SK-N-SH treated with all-trans-retinoic acid at 6 μM for 48 hours (cell line): Measurements from ENCODE around the gene SUDS3.

ENCODE experiments used
- ATAC-seq: fragments of 200-7000 bp; cut with Tn5 transposase; 3 replicates; pipeline ENCODE4 v1.9.1; 2020; ENCODE audit warnings: mild to moderate bottlenecking, moderate library complexity
- ARNTL ChIP-seq: fragments of 450-650 bp; formaldehyde crosslinking; IDR thresholded peaks from 2 replicates; pipeline ENCODE4 v1.5.0; 2020; ENCODE audit warnings: low read depth, mild to moderate bottlenecking, moderate library complexity, borderline replicate concordance
- ESRRG ChIP-seq: fragments of 250-450 bp; sonication (Bioruptor Pico); IDR thresholded peaks from 2 replicates; pipeline ENCODE4 v1.6.1; 2021; ENCODE audit warnings: mild to moderate bottlenecking
- GLIS3 ChIP-seq: fragments of 250-450 bp; sonication (Bioruptor Pico); IDR thresholded peaks from 2 replicates; pipeline ENCODE4 v1.5.0; 2020; ENCODE audit warnings: mild to moderate bottlenecking, moderate library complexity
- ISL1 ChIP-seq: fragments of 250-450 bp; sonication (Bioruptor Pico); IDR thresholded peaks from 2 replicates; pipeline ENCODE4 v2.1.2; 2022; ENCODE audit warnings: mild to moderate bottlenecking, moderate library complexity
- OSR1 ChIP-seq: fragments of 250-450 bp; sonication (Bioruptor Pico); IDR thresholded peaks from 2 replicates; pipeline ENCODE4 v1.8.0; 2022; ENCODE audit warnings: moderate library complexity, mild to moderate bottlenecking, inconsistent platforms
- PATZ1 ChIP-seq: fragments of 250-450 bp; sonication (Bioruptor Pico); IDR thresholded peaks from 2 replicates; pipeline ENCODE4 v1.8.0; 2020; ENCODE audit warnings: mild to moderate bottlenecking, moderate library complexity, borderline replicate concordance
- PPARA ChIP-seq: fragments of 250-450 bp; sonication (Bioruptor Pico); IDR thresholded peaks from 2 replicates; pipeline ENCODE4 v1.5.0; 2020; ENCODE audit warnings: mild to moderate bottlenecking, borderline replicate concordance
- RARB ChIP-seq: fragments of 250-450 bp; sonication (Bioruptor Pico); IDR thresholded peaks from 2 replicates; pipeline ENCODE4 v1.8.0; 2021; ENCODE audit warnings: mild to moderate bottlenecking, moderate library complexity
- SNAI2 ChIP-seq: fragments of 250-450 bp; sonication (Bioruptor Pico); IDR thresholded peaks from 2 replicates; pipeline ENCODE4 v1.5.0; 2020; ENCODE audit warnings: mild to moderate bottlenecking, moderate library complexity
- TCF4 ChIP-seq: fragments of 250-450 bp; sonication (Bioruptor Pico); IDR thresholded peaks from 2 replicates; pipeline ENCODE4 v1.8.0; 2021; ENCODE audit warnings: mild to moderate bottlenecking, moderate library complexity, borderline replicate concordance
- TOX ChIP-seq: fragments of 250-450 bp; sonication (Bioruptor Pico); IDR thresholded peaks from 2 replicates; pipeline ENCODE4 v1.8.0; 2021; ENCODE audit warnings: mild to moderate bottlenecking, moderate library complexity, borderline replicate concordance
- TSHZ2 ChIP-seq: fragments of 250-450 bp; sonication (Bioruptor Pico); IDR thresholded peaks from 2 replicates; pipeline ENCODE4 v1.5.0; 2020; ENCODE audit warnings: mild to moderate bottlenecking, moderate library complexity
- ZC3H10 ChIP-seq: fragments of 250-450 bp; sonication (Bioruptor Pico); IDR thresholded peaks from 2 replicates; pipeline ENCODE4 v1.5.1; 2021; ENCODE audit warnings: mild to moderate bottlenecking, moderate library complexity
- ZFP3 ChIP-seq: fragments of 250-450 bp; sonication (Bioruptor Pico); IDR thresholded peaks from 2 replicates; pipeline ENCODE4 v1.5.0; 2020; ENCODE audit warnings: mild to moderate bottlenecking, moderate library complexity
- ZFP30 ChIP-seq: fragments of 450-650 bp; formaldehyde crosslinking; IDR thresholded peaks from 2 replicates; pipeline ENCODE4 v1.5.0; 2022; ENCODE audit warnings: mild to moderate bottlenecking, moderate library complexity
- ZNF565 ChIP-seq: fragments of 450-650 bp; formaldehyde crosslinking; conservative IDR thresholded peaks from 2 replicates; pipeline ENCODE4 v1.5.0; 2020; ENCODE audit warnings: low read depth, mild to moderate bottlenecking, moderate library complexity
- TF ChIP-seq, protein P1 (sequence below): fragments of 250-450 bp; sonication (Bioruptor Pico); IDR thresholded peaks from 2 replicates; pipeline ENCODE4 v1.5.1; 2020; ENCODE audit warnings: low read depth, mild to moderate bottlenecking, moderate library complexity
- TF ChIP-seq, protein P2 (sequence below): fragments of 250-450 bp; sonication (Bioruptor Pico); IDR thresholded peaks from 2 replicates; pipeline ENCODE4 v1.5.1; 2021; ENCODE audit warnings: mild to moderate bottlenecking, moderate library complexity
- TF ChIP-seq, protein P3 (sequence below): fragments of 250-450 bp; sonication (Bioruptor Pico); IDR thresholded peaks from 2 replicates; pipeline ENCODE4 v1.8.0; 2021; ENCODE audit warnings: low read depth, mild to moderate bottlenecking, moderate library complexity, borderline replicate concordance

The SUDS3 gene

GRCh38 chr12:118358612-118359540 lies 17.5 kb upstream of the SUDS3 start:
- no peak for TF ChIP-seq PATZ1
- TF ChIP-seq, all 23 proteins: peak for 0
- no peak for ATAC-seq

GRCh38 chr12:118359541-118359915 lies 16.8 kb upstream of the SUDS3 start:
- no peak for ATAC-seq
- TF ChIP-seq ARNTL (no peak), ZNF565 (CRISPR knock-in tag) (no peak), SNAI2 (CRISPR knock-in tag) (no peak), TCF4 (CRISPR knock-in tag) (no peak), ZFP30 (CRISPR knock-in tag) (no peak), ZC3H10 (CRISPR knock-in tag) (no peak), TOX (no peak), ZFP3 (CRISPR knock-in tag) (no peak), OSR1 (CRISPR knock-in tag) (no peak)
- TF ChIP-seq, protein P1, sequence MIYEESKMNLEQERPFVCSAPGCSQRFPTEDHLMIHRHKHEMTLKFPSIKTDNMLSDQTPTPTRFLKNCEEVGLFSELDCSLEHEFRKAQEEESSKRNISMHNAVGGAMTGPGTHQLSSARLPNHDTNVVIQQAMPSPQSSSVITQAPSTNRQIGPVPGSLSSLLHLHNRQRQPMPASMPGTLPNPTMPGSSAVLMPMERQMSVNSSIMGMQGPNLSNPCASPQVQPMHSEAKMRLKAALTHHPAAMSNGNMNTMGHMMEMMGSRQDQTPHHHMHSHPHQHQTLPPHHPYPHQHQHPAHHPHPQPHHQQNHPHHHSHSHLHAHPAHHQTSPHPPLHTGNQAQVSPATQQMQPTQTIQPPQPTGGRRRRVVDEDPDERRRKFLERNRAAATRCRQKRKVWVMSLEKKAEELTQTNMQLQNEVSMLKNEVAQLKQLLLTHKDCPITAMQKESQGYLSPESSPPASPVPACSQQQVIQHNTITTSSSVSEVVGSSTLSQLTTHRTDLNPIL (CRISPR knock-in tag), result no peak
- TF ChIP-seq, protein P2, sequence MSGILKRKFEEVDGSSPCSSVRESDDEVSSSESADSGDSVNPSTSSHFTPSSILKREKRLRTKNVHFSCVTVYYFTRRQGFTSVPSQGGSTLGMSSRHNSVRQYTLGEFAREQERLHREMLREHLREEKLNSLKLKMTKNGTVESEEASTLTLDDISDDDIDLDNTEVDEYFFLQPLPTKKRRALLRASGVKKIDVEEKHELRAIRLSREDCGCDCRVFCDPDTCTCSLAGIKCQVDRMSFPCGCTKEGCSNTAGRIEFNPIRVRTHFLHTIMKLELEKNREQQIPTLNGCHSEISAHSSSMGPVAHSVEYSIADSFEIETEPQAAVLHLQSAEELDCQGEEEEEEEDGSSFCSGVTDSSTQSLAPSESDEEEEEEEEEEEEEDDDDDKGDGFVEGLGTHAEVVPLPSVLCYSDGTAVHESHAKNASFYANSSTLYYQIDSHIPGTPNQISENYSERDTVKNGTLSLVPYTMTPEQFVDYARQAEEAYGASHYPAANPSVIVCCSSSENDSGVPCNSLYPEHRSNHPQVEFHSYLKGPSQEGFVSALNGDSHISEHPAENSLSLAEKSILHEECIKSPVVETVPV (CRISPR knock-in tag), result no peak
- TF ChIP-seq, protein P3, sequence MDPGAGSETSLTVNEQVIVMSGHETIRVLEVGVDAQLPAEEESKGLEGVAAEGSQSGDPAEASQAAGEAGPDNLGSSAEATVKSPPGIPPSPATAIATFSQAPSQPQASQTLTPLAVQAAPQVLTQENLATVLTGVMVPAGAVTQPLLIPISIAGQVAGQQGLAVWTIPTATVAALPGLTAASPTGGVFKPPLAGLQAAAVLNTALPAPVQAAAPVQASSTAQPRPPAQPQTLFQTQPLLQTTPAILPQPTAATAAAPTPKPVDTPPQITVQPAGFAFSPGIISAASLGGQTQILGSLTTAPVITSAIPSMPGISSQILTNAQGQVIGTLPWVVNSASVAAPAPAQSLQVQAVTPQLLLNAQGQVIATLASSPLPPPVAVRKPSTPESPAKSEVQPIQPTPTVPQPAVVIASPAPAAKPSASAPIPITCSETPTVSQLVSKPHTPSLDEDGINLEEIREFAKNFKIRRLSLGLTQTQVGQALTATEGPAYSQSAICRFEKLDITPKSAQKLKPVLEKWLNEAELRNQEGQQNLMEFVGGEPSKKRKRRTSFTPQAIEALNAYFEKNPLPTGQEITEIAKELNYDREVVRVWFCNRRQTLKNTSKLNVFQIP, result no peak

DNA sequence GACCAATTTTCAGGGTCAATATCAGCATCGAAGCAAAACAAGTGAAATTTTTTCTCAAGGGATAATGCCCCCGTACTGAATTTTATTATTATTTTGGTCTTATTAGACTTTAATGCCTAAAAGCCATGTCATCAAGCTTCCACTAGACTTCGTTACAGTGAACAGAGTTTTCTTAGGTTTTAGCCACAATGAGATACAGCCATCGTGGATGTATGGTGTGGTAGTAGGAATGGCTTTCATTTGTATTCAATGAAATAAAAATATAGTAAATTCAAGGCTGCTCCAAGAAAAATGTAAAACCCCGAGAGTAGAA lies 15.3 kb upstream of the SUDS3 start:
- peak; percentile 61 for ATAC-seq
- TF ChIP-seq ISL1 (CRISPR knock-in tag), result no peak
- no peak for TF ChIP-seq TSHZ2 (CRISPR knock-in tag)
- TF ChIP-seq ZNF565 (CRISPR knock-in tag), result no peak
- TF ChIP-seq SNAI2 (CRISPR knock-in tag), result no peak
- no peak for TF ChIP-seq RARB (CRISPR knock-in tag)
- TF ChIP-seq TCF4 (CRISPR knock-in tag), result no peak
- TF ChIP-seq PATZ1, result no peak
- no peak for TF ChIP-seq ESRRG
- TF ChIP-seq, protein P1 (CRISPR knock-in tag), result no peak
- no peak for TF ChIP-seq PPARA (CRISPR knock-in tag)
- no peak for TF ChIP-seq TOX
- TF ChIP-seq ZC3H10 (CRISPR knock-in tag), result no peak
- TF ChIP-seq GLIS3, result no peak
- TF ChIP-seq, protein P3, result no peak
- no peak for TF ChIP-seq OSR1 (CRISPR knock-in tag)
